ENCODE data around the gene KNOP1. TPM values are rescaled to one million over a fixed set of nuclear protein-coding genes. Genes with fewer than 3 reads are reported as not detected.

KNOP1 gene
- total and polyA plus RNA-seq, 2 donors from 2014 or later = 10.2 to 17.9 TPM

GRCh38 chr16:19691161-19691711 lies 26.8 kb downstream of the KNOP1 start:
- FAIRE-seq = no peak
- intact Hi-C loops (cut with DNase I) = no loop called here
- no peak for DNase-seq
- H3K36me3 ChIP-seq (ENCODE audit: control insufficient read depth in 2 of 3, insufficient read depth in 3 of 3, low read length in 3 of 3) = peaks cover 2 to 6% (median 5%) of the 10 kb centered on the region in 3 donors
- peaks cover 0 to 5% (median 3%) of the 10 kb centered on the region in 3 donors for H3K4me1 ChIP-seq (ENCODE audit: control insufficient read depth in 2 of 3, insufficient read depth in 2 of 3, low read depth in 1 of 3, low read length in 3 of 3)
- H3K27ac ChIP-seq (ENCODE audit: low read depth in 2 of 2, low read length in 2 of 2) = no peak overlapping the region
- no peak for TF ChIP-seq CTCF (IDR thresholded peaks at IDR 0.05; ENCODE audit: borderline replicate concordance, extremely low read depth, insufficient read depth)
- H3K9ac ChIP-seq (ENCODE audit: low read length in 3 of 3) = no peak overlapping the region
- no peaks in the 10 kb centered on the region for H3K27me3 ChIP-seq (ENCODE audit: control insufficient read depth, insufficient read depth, low read length)
- H3K4me3 ChIP-seq (ENCODE audit: low read length in 3 of 3) = no peak overlapping the region
- no peaks in the 10 kb centered on the region for H3K9me3 ChIP-seq (ENCODE audit: control insufficient read depth in 2 of 3, insufficient read depth in 1 of 3, low read length in 3 of 3)

- H3K4me1 ChIP-seq (ENCODE audit: control insufficient read depth in 2 of 3, insufficient read depth in 2 of 3, low read depth in 1 of 3, low read length in 3 of 3) = no peaks in the 10 kb centered on the region
- peaks cover 3 to 12% (median 8%) of the 10 kb centered on the region in 3 donors for H3K36me3 ChIP-seq (ENCODE audit: control insufficient read depth in 2 of 3, insufficient read depth in 3 of 3, low read length in 3 of 3)
- DNase-seq (no peak), FAIRE-seq (no peak)
- no peaks in the 10 kb centered on the region for H3K27me3 ChIP-seq (ENCODE audit: control insufficient read depth, insufficient read depth, low read length)
- no peak overlapping the region for H3K27ac ChIP-seq (ENCODE audit: low read depth in 2 of 2, low read length in 2 of 2)
- H3K9me3 ChIP-seq (ENCODE audit: control insufficient read depth in 2 of 3, insufficient read depth in 1 of 3, low read length in 3 of 3) = peaks cover 0 to under 1% (median 0%) of the 10 kb centered on the region in 3 donors
- intact Hi-C loops (cut with DNase I) = no loop called here
- no peak overlapping the region for H3K4me3 ChIP-seq (ENCODE audit: low read length in 3 of 3)
- no peak for TF ChIP-seq CTCF (IDR thresholded peaks at IDR 0.05; ENCODE audit: borderline replicate concordance, extremely low read depth, insufficient read depth)
- H3K9ac ChIP-seq (ENCODE audit: low read length in 3 of 3) = no peak overlapping the region
Observed at GRCh38 chr16:19690196-19690595, 27.8 kb downstream of the KNOP1 start.

GRCh38 chr16:19689342-19689741 lies 28.7 kb downstream of the KNOP1 start:
- Histone ChIP-seq H3K36me3 (ENCODE audit: control insufficient read depth in 2 of 3, insufficient read depth in 3 of 3, low read length in 3 of 3) (peaks cover 6 to 15% (median 12%) of the 10 kb centered on the region in 3 donors), H3K4me1 (ENCODE audit: control insufficient read depth in 2 of 3, insufficient read depth in 2 of 3, low read depth in 1 of 3, low read length in 3 of 3) (no peaks in the 10 kb centered on the region), H3K9ac (ENCODE audit: low read length in 3 of 3) (no peak overlapping the region), H3K27ac (ENCODE audit: low read depth in 2 of 2, low read length in 2 of 2) (no peak overlapping the region), H3K4me3 (ENCODE audit: low read length in 3 of 3) (no peak overlapping the region), H3K9me3 (ENCODE audit: control insufficient read depth in 2 of 3, insufficient read depth in 1 of 3, low read length in 3 of 3) (peaks cover 0 to 2% (median 0%) of the 10 kb centered on the region in 3 donors), H3K27me3 (ENCODE audit: control insufficient read depth, insufficient read depth, low read length) (no peaks in the 10 kb centered on the region)
- intact Hi-C loops (cut with DNase I) = no loop called here
- no peak for FAIRE-seq
- TF ChIP-seq CTCF (IDR thresholded peaks at IDR 0.05; ENCODE audit: borderline replicate concordance, extremely low read depth, insufficient read depth) = no peak
- no peak for DNase-seq
